Panc1 (cell line): Measurements from ENCODE around the gene ATP5F1D.

ENCODE experiments used
- POLR2AphosphoS5 ChIP-seq: IDR thresholded peaks from 2 replicates; pipeline ENCODE4 v1.6.1; 2012; ENCODE audit warnings: mild to moderate bottlenecking, low read depth, low read length, moderate library complexity
- TCF7L2 ChIP-seq: IDR thresholded peaks from 2 replicates; pipeline ENCODE4 v1.6.1; 2011; ENCODE audit warnings: mild to moderate bottlenecking, low read depth, low read length, inconsistent platforms
- TF ChIP-seq, protein P1 (sequence below): fragments of 450-650 bp; IDR thresholded peaks from 2 replicates; pipeline ENCODE4 v1.5.1; 2017; ENCODE audit warnings: mild to moderate bottlenecking

DNA sequence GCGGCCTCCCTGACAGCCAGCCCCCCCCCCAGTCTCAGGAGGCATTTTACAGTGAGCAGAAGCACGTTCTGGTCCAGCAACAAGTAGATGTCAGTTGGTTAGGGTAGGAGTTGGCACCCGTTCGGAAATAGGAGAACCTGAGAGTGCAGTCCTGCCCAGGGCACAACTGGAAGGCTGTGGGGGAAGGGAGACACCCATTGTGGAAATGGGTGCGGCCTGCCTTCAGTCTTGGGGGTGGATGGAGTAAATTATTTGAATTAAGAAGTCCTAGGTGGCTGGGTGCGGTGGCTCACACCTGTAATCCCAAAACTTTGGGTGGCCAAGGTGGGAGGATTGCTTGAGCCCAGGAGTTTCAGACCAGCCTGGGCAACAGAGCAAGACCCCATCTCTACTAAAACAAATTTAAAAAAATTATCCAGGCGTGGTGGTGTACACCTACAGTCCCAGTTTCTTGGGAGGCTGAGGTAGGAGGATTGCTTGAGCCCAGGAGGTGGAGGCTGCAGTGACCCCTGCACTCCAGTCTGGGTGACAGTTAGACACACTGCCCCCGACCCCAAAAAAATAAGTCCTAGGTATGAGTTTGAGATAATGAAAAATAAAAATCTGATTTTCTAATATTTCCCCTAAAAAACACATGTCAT lies 28.8 kb downstream of the ATP5F1D start:
- TF ChIP-seq, protein P1, sequence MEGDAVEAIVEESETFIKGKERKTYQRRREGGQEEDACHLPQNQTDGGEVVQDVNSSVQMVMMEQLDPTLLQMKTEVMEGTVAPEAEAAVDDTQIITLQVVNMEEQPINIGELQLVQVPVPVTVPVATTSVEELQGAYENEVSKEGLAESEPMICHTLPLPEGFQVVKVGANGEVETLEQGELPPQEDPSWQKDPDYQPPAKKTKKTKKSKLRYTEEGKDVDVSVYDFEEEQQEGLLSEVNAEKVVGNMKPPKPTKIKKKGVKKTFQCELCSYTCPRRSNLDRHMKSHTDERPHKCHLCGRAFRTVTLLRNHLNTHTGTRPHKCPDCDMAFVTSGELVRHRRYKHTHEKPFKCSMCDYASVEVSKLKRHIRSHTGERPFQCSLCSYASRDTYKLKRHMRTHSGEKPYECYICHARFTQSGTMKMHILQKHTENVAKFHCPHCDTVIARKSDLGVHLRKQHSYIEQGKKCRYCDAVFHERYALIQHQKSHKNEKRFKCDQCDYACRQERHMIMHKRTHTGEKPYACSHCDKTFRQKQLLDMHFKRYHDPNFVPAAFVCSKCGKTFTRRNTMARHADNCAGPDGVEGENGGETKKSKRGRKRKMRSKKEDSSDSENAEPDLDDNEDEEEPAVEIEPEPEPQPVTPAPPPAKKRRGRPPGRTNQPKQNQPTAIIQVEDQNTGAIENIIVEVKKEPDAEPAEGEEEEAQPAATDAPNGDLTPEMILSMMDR, result no peak
- TF ChIP-seq POLR2AphosphoS5, result no peak
- TF ChIP-seq TCF7L2, result no peak
